SK-N-SH (cell line): Measurements from ENCODE around the gene CC2D1B. TPM values are rescaled to one million over a fixed set of nuclear protein-coding genes. Genes with fewer than 3 reads are reported as not detected.

Source experiments
- CTCF ChIA-PET: fragments of 300-600, 350-600 bp; formaldehyde crosslinking; extraction: SDS; loops from one replicate; lab custom pipeline; 2021; lab: Yijun Ruan, JAX
- POLR2A ChIA-PET: fragments of 350-600 bp; sonication (Branson Sonifier 250); formaldehyde crosslinking; extraction: SDS; loops from one replicate; lab custom pipeline; 2020; ENCODE audit warnings: antibody characterized with exemption, inconsistent platforms; lab: Yijun Ruan, JAX
- DNase-seq: peaks from one replicate; pipeline ENCODE4 v3.0.0; 2012
- H2AFZ ChIP-seq: fragments of 200-600 bp; sonication (generic); 2 replicates; pipeline ENCODE4 v1.8.1; 2016; ENCODE audit warnings: antibody characterized with exemption, mild to moderate bottlenecking, low read depth
- H3F3A ChIP-seq: fragments of 200-600 bp; sonication (generic); replicated peaks from 2 replicates; pipeline ENCODE3; 2016; ENCODE audit warnings: antibody characterized with exemption, mild to moderate bottlenecking; ENCODE audit not compliant: insufficient read depth
- H3K27ac ChIP-seq, 2 experiments: fragments of 200-500 bp in 1 of 2; fragments of 200-600 bp in 1 of 2; sonication (Bioruptor generic) in 1 of 2; sonication (generic), shearing (Covaris generic) in 1 of 2; 2 replicates each; pipeline versions ENCODE4 v1.5.1 to v1.6.1; 2014 to 2016; ENCODE audit warnings: low read depth in 2 of 2, inconsistent platforms in 1 of 2, low read length in 1 of 2, mild to moderate bottlenecking in 1 of 2, mixed read lengths in 1 of 2
- H3K27me3 ChIP-seq: fragments of 200-600 bp; sonication (generic), shearing (Covaris generic); 2 replicates; pipeline ENCODE4 v1.6.1; 2016; ENCODE audit warnings: mixed run types; ENCODE audit not compliant: insufficient read depth
- H3K36me3 ChIP-seq, 2 experiments: fragments of 200-500 bp in 1 of 2; fragments of 200-600 bp in 1 of 2; sonication (Bioruptor generic) in 1 of 2; sonication (generic) in 1 of 2; replicated peaks in 1 of 2; 2 replicates each; pipeline versions ENCODE3 to v1.5.1; 2014 to 2016; ENCODE audit warnings: low read length in 1 of 2, mild to moderate bottlenecking in 1 of 2; ENCODE audit not compliant: insufficient read depth in 2 of 2, control insufficient read depth in 1 of 2
- H3K4me1 ChIP-seq, 2 experiments: fragments of 200-500 bp in 1 of 2; fragments of 200-600 bp in 1 of 2; sonication (Bioruptor generic) in 1 of 2; sonication (generic), shearing (Covaris generic) in 1 of 2; 2 replicates each; pipeline versions ENCODE4 v1.5.1 to v1.6.1; 2014 to 2016; ENCODE audit warnings: low read depth in 1 of 2, low read length in 1 of 2, mixed run types in 1 of 2; ENCODE audit not compliant: insufficient read depth in 2 of 2, control insufficient read depth in 1 of 2
- H3K4me2 ChIP-seq: fragments of 200-600 bp; sonication (generic), shearing (Covaris generic); 2 replicates; pipeline ENCODE4 v1.6.1; 2017; ENCODE audit warnings: mixed run types
- H3K4me3 ChIP-seq, 2 experiments: fragments of 200-500 bp in 1 of 2; fragments of 200-600 bp in 1 of 2; sonication (Bioruptor generic) in 1 of 2; sonication (generic), shearing (Covaris generic) in 1 of 2; 2 replicates each; pipeline versions ENCODE4 v1.5.1 to v1.8.1; 2014 to 2016; ENCODE audit warnings: low read depth in 2 of 2, inconsistent platforms in 1 of 2, low read length in 1 of 2, mild to moderate bottlenecking in 1 of 2, mixed read lengths in 1 of 2, moderate library complexity in 1 of 2
- H3K79me2 ChIP-seq: fragments of 200-600 bp; sonication (generic); 2 replicates; pipeline ENCODE4 v1.8.1; 2017; ENCODE audit warnings: mild to moderate bottlenecking; ENCODE audit not compliant: insufficient read depth
- H3K9ac ChIP-seq: fragments of 200-600 bp; sonication (generic); 2 replicates; pipeline ENCODE4 v1.6.1; 2017; ENCODE audit warnings: mixed run types
- H3K9me2 ChIP-seq: fragments of 200-600 bp; sonication (generic); 2 replicates; pipeline ENCODE4 v1.6.1; 2017; ENCODE audit warnings: mixed run types
- H3K9me3 ChIP-seq: fragments of 200-600 bp; sonication (generic); 2 replicates; pipeline ENCODE4 v1.6.1; 2017; ENCODE audit warnings: mixed run types, mild to moderate bottlenecking, moderate library complexity
- H4K20me1 ChIP-seq: fragments of 200-600 bp; sonication (generic); 2 replicates; pipeline ENCODE4 v1.6.1; 2017; ENCODE audit warnings: mild to moderate bottlenecking, mixed run types; ENCODE audit not compliant: insufficient read depth
- CHD2 ChIP-seq: fragments of 150-350 bp; IDR thresholded peaks from 2 replicates; pipeline ENCODE4 v1.6.1; 2018; ENCODE audit warnings: low read length; ENCODE audit not compliant: partially characterized antibody
- ELF1 ChIP-seq: IDR thresholded peaks from 2 replicates; pipeline ENCODE4 v1.4.0; 2012
- EZH2phosphoT487 ChIP-seq: fragments of 200-600 bp; sonication (generic); IDR thresholded peaks from 2 replicates; pipeline ENCODE4 v1.6.1; 2017; ENCODE audit warnings: low read depth, mixed run types, mild to moderate bottlenecking, antibody characterized with exemption, moderate library complexity, borderline replicate concordance
- FOSL2 ChIP-seq: IDR thresholded peaks from 2 replicates; pipeline ENCODE4 v1.4.0; 2012; ENCODE audit warnings: low read depth, mild to moderate bottlenecking, moderate library complexity, borderline replicate concordance
- FOXJ3 ChIP-seq: sonication (generic); formaldehyde crosslinking; IDR thresholded peaks from 2 replicates; pipeline ENCODE4 v1.5.1; 2020; ENCODE audit warnings: mild to moderate bottlenecking, missing genetic modification reagents
- FOXM1 ChIP-seq: IDR thresholded peaks from 2 replicates; pipeline ENCODE4 v1.4.0; 2012; ENCODE audit warnings: low read depth, mild to moderate bottlenecking
- GABPA ChIP-seq: IDR thresholded peaks from 2 replicates; pipeline ENCODE4 v1.4.0; 2012; ENCODE audit warnings: low read depth, mild to moderate bottlenecking
- GATA2 ChIP-seq: sonication (generic); formaldehyde crosslinking; IDR thresholded peaks from 2 replicates; pipeline ENCODE4 v1.5.0; 2020; ENCODE audit warnings: mild to moderate bottlenecking, missing genetic modification reagents
- JUND ChIP-seq: IDR thresholded peaks from 2 replicates; pipeline ENCODE4 v1.4.0; 2012
- MEF2A ChIP-seq: IDR thresholded peaks from 2 replicates; pipeline ENCODE4 v1.4.0; 2012; ENCODE audit warnings: low read depth, borderline replicate concordance
- MXI1 ChIP-seq: IDR thresholded peaks from 2 replicates; pipeline ENCODE4 v1.6.1; 2012; ENCODE audit warnings: mild to moderate bottlenecking, low read depth, low read length, improper control_type of control experiment
- NFIC ChIP-seq: IDR thresholded peaks from 2 replicates; pipeline ENCODE4 v1.4.0; 2012; ENCODE audit warnings: borderline replicate concordance
- POLR2AphosphoS5 ChIP-seq: IDR thresholded peaks from 2 replicates; pipeline ENCODE4 v1.6.1; 2012; ENCODE audit warnings: low read depth, low read length
- RAD21 ChIP-seq: IDR thresholded peaks from 2 replicates; pipeline ENCODE4 v1.6.1; 2012; ENCODE audit warnings: mild to moderate bottlenecking, low read length
- RCOR1 ChIP-seq: fragments of 150-350 bp; IDR thresholded peaks from 2 replicates; pipeline ENCODE4 v1.6.1; 2017; ENCODE audit warnings: antibody characterized with exemption, low read length
- RFX5 ChIP-seq: IDR thresholded peaks from 2 replicates; pipeline ENCODE4 v1.6.1; 2012; ENCODE audit warnings: mild to moderate bottlenecking, improper control_type of control experiment, low read length
- RXRA ChIP-seq: IDR thresholded peaks from 2 replicates; pipeline ENCODE4 v1.4.0; 2012; ENCODE audit warnings: low read depth, mild to moderate bottlenecking, borderline replicate concordance
- TAF1 ChIP-seq: IDR thresholded peaks from 2 replicates; pipeline ENCODE4 v1.6.1; 2012; ENCODE audit warnings: low read depth, mild to moderate bottlenecking, low read length, moderate library complexity, borderline replicate concordance
- TCF12 ChIP-seq: IDR thresholded peaks from 2 replicates; pipeline ENCODE4 v1.4.0; 2012
- TEAD4 ChIP-seq: IDR thresholded peaks from 2 replicates; pipeline ENCODE4 v1.4.0; 2012; ENCODE audit warnings: mild to moderate bottlenecking, borderline replicate concordance; ENCODE audit not compliant: insufficient read depth
- USF1 ChIP-seq: IDR thresholded peaks from 2 replicates; pipeline ENCODE4 v1.4.0; 2012; ENCODE audit warnings: low read depth, borderline replicate concordance
- YY1 ChIP-seq: IDR thresholded peaks from 2 replicates; pipeline ENCODE4 v1.4.0; 2012; ENCODE audit warnings: low read depth, mild to moderate bottlenecking
- ZBTB33 ChIP-seq: IDR thresholded peaks from 2 replicates; pipeline ENCODE4 v1.4.0; 2012; ENCODE audit warnings: low read depth, borderline replicate concordance
- whole genome bisulfite sequencing: methylation state at CpG from one replicate; pipeline ENCODE4 v1.1.6; 2017; ENCODE audit warnings: low lambda C conversion rate; 5-methylcytosine and 5-hydroxymethylcytosine counted together
- polyA plus RNA-seq, 3 experiments: library from polyadenylated mRNA; depleted of rRNA; stranded (reverse); fragments of >200 nt; gene quantifications; 2 replicates each; pipeline ENCODE4 v1.2.3, GENCODE V29; 2012
- TF ChIP-seq, protein P1 (sequence below): IDR thresholded peaks from 2 replicates; pipeline ENCODE4; 2012
- TF ChIP-seq, protein P2 (sequence below): IDR thresholded peaks from 2 replicates; pipeline ENCODE4 v1.6.1; 2012; ENCODE audit warnings: mild to moderate bottlenecking, low read depth, low read length, moderate library complexity
- TF ChIP-seq, protein P3 (sequence below): fragments of 150-350 bp; IDR thresholded peaks from 2 replicates; pipeline ENCODE4 v1.6.1; 2016; ENCODE audit warnings: mild to moderate bottlenecking, low read depth, low read length

The CC2D1B gene
- polyA plus RNA-seq, 1 of the 3 experiments (the other 2 are of a cell fraction) = 18.7 TPM

- Histone ChIP-seq H3K9me2 (no peaks in the 10 kb centered on the region), H3K4me2 (no peak overlapping the region), H3F3A (peaks cover 12% of the 10 kb centered on the region), H3K27me3 (no peaks in the 10 kb centered on the region), H3K27ac (peak overlapping the region in 1 of 2 experiments; percentile 71; a peak in 2 of 4 replicates), H3K4me3 (no peak overlapping the region), H3K4me1 (peaks cover 0 to 5% of the 10 kb centered on the region in 2 experiments; a peak in 1 of 4 replicates), H4K20me1 (no peaks in the 10 kb centered on the region), H3K36me3 (peaks cover 24 to 33% of the 10 kb centered on the region in 2 experiments), H3K9me3 (no peaks in the 10 kb centered on the region), H2AFZ (no peak overlapping the region), H3K79me2 (no peaks in the 10 kb centered on the region), H3K9ac (no peak overlapping the region)
- DNase-seq = peak; percentile 81
- WGBS = 73% methylated on average over 3 of the region's 8 CpGs
- POLR2A ChIA-PET = interaction anchor here (0.9 to 1.4 kb wide), 6 partner anchors 18 to 294 kb away, joined by 3 to 5 read pairs (median 4); partner anchors contain the start of genes BTF3L4, CC2D1B and TXNDC12
- CTCF ChIA-PET = interaction anchor here (0.7 to 2.7 kb wide), 33 partner anchors 9 to 457 kb away, joined by 3 to 54 read pairs (median 4); partner anchors contain the start of genes CC2D1B, ORC1 and ZFYVE9
- TF ChIP-seq RCOR1 = peak; percentile 28; the same call in 1 of the 2 replicates
- TF ChIP-seq TEAD4 = no peak
- no peak; the same call in 1 of the 2 replicates for TF ChIP-seq POLR2AphosphoS5
- TF ChIP-seq, protein P1, sequence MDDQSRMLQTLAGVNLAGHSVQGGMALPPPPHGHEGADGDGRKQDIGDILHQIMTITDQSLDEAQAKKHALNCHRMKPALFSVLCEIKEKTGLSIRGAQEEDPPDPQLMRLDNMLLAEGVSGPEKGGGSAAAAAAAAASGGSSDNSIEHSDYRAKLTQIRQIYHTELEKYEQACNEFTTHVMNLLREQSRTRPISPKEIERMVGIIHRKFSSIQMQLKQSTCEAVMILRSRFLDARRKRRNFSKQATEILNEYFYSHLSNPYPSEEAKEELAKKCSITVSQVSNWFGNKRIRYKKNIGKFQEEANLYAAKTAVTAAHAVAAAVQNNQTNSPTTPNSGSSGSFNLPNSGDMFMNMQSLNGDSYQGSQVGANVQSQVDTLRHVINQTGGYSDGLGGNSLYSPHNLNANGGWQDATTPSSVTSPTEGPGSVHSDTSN = no peak
- TF ChIP-seq RXRA = no peak
- TF ChIP-seq FOXJ3 (CRISPR knock-in tag) = 0 out of 2 replicates have a peak, but pooled peaks have one; percentile 44
- no peak for TF ChIP-seq TCF12
- TF ChIP-seq NFIC = no peak
- TF ChIP-seq EZH2phosphoT487 = no peak
- TF ChIP-seq ZBTB33 = no peak
- no peak for TF ChIP-seq USF1
- TF ChIP-seq FOXM1 = no peak
- TF ChIP-seq JUND = no peak
- no peak for TF ChIP-seq YY1
- peak; percentile 44 for TF ChIP-seq CHD2
- no peak for TF ChIP-seq TAF1
- TF ChIP-seq MEF2A = no peak
- TF ChIP-seq, protein P2, sequence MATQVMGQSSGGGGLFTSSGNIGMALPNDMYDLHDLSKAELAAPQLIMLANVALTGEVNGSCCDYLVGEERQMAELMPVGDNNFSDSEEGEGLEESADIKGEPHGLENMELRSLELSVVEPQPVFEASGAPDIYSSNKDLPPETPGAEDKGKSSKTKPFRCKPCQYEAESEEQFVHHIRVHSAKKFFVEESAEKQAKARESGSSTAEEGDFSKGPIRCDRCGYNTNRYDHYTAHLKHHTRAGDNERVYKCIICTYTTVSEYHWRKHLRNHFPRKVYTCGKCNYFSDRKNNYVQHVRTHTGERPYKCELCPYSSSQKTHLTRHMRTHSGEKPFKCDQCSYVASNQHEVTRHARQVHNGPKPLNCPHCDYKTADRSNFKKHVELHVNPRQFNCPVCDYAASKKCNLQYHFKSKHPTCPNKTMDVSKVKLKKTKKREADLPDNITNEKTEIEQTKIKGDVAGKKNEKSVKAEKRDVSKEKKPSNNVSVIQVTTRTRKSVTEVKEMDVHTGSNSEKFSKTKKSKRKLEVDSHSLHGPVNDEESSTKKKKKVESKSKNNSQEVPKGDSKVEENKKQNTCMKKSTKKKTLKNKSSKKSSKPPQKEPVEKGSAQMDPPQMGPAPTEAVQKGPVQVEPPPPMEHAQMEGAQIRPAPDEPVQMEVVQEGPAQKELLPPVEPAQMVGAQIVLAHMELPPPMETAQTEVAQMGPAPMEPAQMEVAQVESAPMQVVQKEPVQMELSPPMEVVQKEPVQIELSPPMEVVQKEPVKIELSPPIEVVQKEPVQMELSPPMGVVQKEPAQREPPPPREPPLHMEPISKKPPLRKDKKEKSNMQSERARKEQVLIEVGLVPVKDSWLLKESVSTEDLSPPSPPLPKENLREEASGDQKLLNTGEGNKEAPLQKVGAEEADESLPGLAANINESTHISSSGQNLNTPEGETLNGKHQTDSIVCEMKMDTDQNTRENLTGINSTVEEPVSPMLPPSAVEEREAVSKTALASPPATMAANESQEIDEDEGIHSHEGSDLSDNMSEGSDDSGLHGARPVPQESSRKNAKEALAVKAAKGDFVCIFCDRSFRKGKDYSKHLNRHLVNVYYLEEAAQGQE = no peak
- peak; percentile 88 for TF ChIP-seq RAD21
- 0 out of 2 replicates have a peak, but pooled peaks have one; percentile 1 for TF ChIP-seq FOSL2
- no peak for TF ChIP-seq GABPA
- no peak for TF ChIP-seq GATA2 (CRISPR knock-in tag)
- TF ChIP-seq MXI1 = peak; percentile 63; the same call in 1 of the 2 replicates
- no peak for TF ChIP-seq ELF1
- TF ChIP-seq RFX5 = no peak
- TF ChIP-seq, protein P3, sequence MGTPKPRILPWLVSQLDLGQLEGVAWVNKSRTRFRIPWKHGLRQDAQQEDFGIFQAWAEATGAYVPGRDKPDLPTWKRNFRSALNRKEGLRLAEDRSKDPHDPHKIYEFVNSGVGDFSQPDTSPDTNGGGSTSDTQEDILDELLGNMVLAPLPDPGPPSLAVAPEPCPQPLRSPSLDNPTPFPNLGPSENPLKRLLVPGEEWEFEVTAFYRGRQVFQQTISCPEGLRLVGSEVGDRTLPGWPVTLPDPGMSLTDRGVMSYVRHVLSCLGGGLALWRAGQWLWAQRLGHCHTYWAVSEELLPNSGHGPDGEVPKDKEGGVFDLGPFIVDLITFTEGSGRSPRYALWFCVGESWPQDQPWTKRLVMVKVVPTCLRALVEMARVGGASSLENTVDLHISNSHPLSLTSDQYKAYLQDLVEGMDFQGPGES = no peak
Observed at GRCh38 chr1:52348704-52349300, 17.2 kb downstream of the CC2D1B start.
